Vagina (tissue), 2 donors: ENCODE results near the gene FAM135A. TPM values are rescaled to one million over a fixed set of nuclear protein-coding genes. Genes with fewer than 3 reads are reported as not detected.

Source experiments
- DNase-seq, 2 donors: peaks; one replicate each; pipeline ENCODE4 v3.0.0-alpha.2; 2017; ENCODE audit errors: extremely low spot score in 2 of 2
- H3K27ac ChIP-seq: fragments of 200-600 bp; sonication (generic); one replicate; pipeline ENCODE4 v1.5.1; 2019
- H3K27me3 ChIP-seq: fragments of 200-600 bp; sonication (generic); one replicate; pipeline ENCODE4 v1.5.1; 2019
- H3K36me3 ChIP-seq, 2 donors: fragments of 200-600 bp; sonication (generic); one replicate each; pipeline ENCODE4 v1.5.1; 2017 to 2019
- H3K4me1 ChIP-seq: fragments of 200-600 bp; sonication (generic); one replicate; pipeline ENCODE4 v1.5.1; 2019
- H3K4me3 ChIP-seq, 2 donors: fragments of 200-600 bp; sonication (generic); 1 replicate in 1 of 2; 2 replicates in 1 of 2; pipeline ENCODE4 v1.5.1; 2016 to 2019
- H3K9me3 ChIP-seq: fragments of 200-600 bp; sonication (generic); one replicate; pipeline ENCODE4 v1.5.1; 2019
- CTCF ChIP-seq, 3 experiments: fragments of 450-650 bp in 2 of 3; fragments of 200-600 bp in 1 of 3; sonication (generic) in 1 of 3; IDR thresholded peaks; one replicate each; pipeline ENCODE4 v1.5.1; 2017 to 2019; ENCODE audit warnings: antibody characterized with exemption in 3 of 3, mild to moderate bottlenecking in 2 of 3, moderate library complexity in 2 of 3
- POLR2A ChIP-seq, 2 donors: fragments of 450-650 bp; IDR thresholded peaks; one replicate each; pipeline ENCODE4 v1.6.1; 2017; ENCODE audit warnings: antibody characterized with exemption in 2 of 2, mild to moderate bottlenecking in 2 of 2, moderate library complexity in 2 of 2
- POLR2AphosphoS5 ChIP-seq, 2 donors: sonication (generic); formaldehyde crosslinking; IDR thresholded peaks; one replicate each; pipeline ENCODE4 v1.9.0; 2017; ENCODE audit warnings: antibody characterized with exemption in 2 of 2, mild to moderate bottlenecking in 2 of 2, low read depth in 1 of 2; ENCODE audit not compliant: insufficient read depth in 1 of 2
- intact Hi-C: fragments of 100-400 bp; cut with DNase I; formaldehyde crosslinking; loops from one replicate; pipeline ENCODE4 v1.15.1; 2023
- total RNA-seq: library from RNA; depleted of rRNA; stranded (reverse); fragments of >200 nt; gene quantifications from one replicate; pipeline ENCODE4 v1.2.3, GENCODE V29; 2016

Gene FAM135A
- total RNA-seq, 1 donor from 2014 or later = 67.3 TPM

GRCh38 chr6:70404658-70405057, 8.7 kb upstream of the FAM135A start:
- no peaks in the 10 kb centered on the region for H3K9me3 ChIP-seq

GRCh38 chr6:70409216-70409615, 4.1 kb upstream of the FAM135A start:
- intact Hi-C loops = no loop called here

More at GRCh38 chr6:70404658-70405057, 8.7 kb upstream of the FAM135A start:
- H3K36me3 ChIP-seq = no peaks in the 10 kb centered on the region
- DNase-seq = no peak
- TF ChIP-seq CTCF (IDR thresholded peaks at IDR 0.05) = no peak
- no peak for TF ChIP-seq POLR2A (IDR thresholded peaks at IDR 0.05)
- TF ChIP-seq POLR2AphosphoS5 (IDR thresholded peaks at IDR 0.05; ENCODE audit: insufficient read depth in 1 of 2, low read depth in 1 of 2) = no peak
- no peak overlapping the region for H3K27ac ChIP-seq
- H3K27me3 ChIP-seq = no peaks in the 10 kb centered on the region
- no peak overlapping the region for H3K4me3 ChIP-seq
- intact Hi-C loops = no loop called here
- no peaks in the 10 kb centered on the region for H3K4me1 ChIP-seq

GRCh38 chr6:70411542-70412251, 1.6 kb upstream of the FAM135A start:
- no peak overlapping the region for H3K4me3 ChIP-seq
- intact Hi-C loops = no loop called here

More at GRCh38 chr6:70409216-70409615, 4.1 kb upstream of the FAM135A start:
- Histone ChIP-seq H3K4me1 (peaks cover 10% of the 10 kb centered on the region), H3K36me3 (no peaks in the 10 kb centered on the region), H3K27me3 (no peaks in the 10 kb centered on the region), H3K9me3 (no peaks in the 10 kb centered on the region), H3K4me3 (no peak overlapping the region), H3K27ac (no peak overlapping the region)
- TF ChIP-seq CTCF (IDR thresholded peaks at IDR 0.05) (no peak), POLR2AphosphoS5 (IDR thresholded peaks at IDR 0.05; ENCODE audit: insufficient read depth in 1 of 2, low read depth in 1 of 2) (no peak), POLR2A (IDR thresholded peaks at IDR 0.05) (no peak)
- no peak for DNase-seq

GRCh38 chr6:70412252-70413113, 825 bp upstream of the FAM135A start:
- TF ChIP-seq POLR2A (IDR thresholded peaks at IDR 0.05) (no peak), POLR2AphosphoS5 (IDR thresholded peaks at IDR 0.05; ENCODE audit: insufficient read depth in 1 of 2, low read depth in 1 of 2) (no peak), CTCF (IDR thresholded peaks at IDR 0.05) (no peak)
- peak overlapping the region; percentile 86 to 95 for H3K4me3 ChIP-seq
- peak overlapping the region; percentile 96 for H3K27ac ChIP-seq
- no peaks in the 10 kb centered on the region for H3K27me3 ChIP-seq
- no peaks in the 10 kb centered on the region for H3K36me3 ChIP-seq
- no peaks in the 10 kb centered on the region for H3K9me3 ChIP-seq
- H3K4me1 ChIP-seq = peaks cover 28% of the 10 kb centered on the region
- no peak for DNase-seq
- intact Hi-C loops = no loop called here

More at GRCh38 chr6:70411542-70412251, 1.6 kb upstream of the FAM135A start:
- no peaks in the 10 kb centered on the region for H3K27me3 ChIP-seq
- no peak for TF ChIP-seq POLR2A (IDR thresholded peaks at IDR 0.05)
- TF ChIP-seq POLR2AphosphoS5 (IDR thresholded peaks at IDR 0.05; ENCODE audit: insufficient read depth in 1 of 2, low read depth in 1 of 2) = no peak
- no peak for TF ChIP-seq CTCF (IDR thresholded peaks at IDR 0.05)
- H3K36me3 ChIP-seq = no peaks in the 10 kb centered on the region
- no peaks in the 10 kb centered on the region for H3K9me3 ChIP-seq
- peaks cover 28% of the 10 kb centered on the region for H3K4me1 ChIP-seq
- DNase-seq = no peak
- H3K27ac ChIP-seq = no peak overlapping the region
